ENCODE results near the gene MIA2.
"Not testable (repeated sequence)": the region's sequence is repeated elsewhere in the genome, so short reads cannot be mapped to it uniquely, and the experiment has no call there.

The MIA2 gene

GRCh38 chr14:39322807-39323206 lies 89.1 kb downstream of the MIA2 start:
- DNase-seq (ENCODE audit: insufficient read length) (no peak), FAIRE-seq (no peak)
- TF ChIP-seq POLR2AphosphoS5 (IDR thresholded peaks at IDR 0.05; ENCODE audit: low read depth, low read length) (no peak), TAF1 (IDR thresholded peaks at IDR 0.05; ENCODE audit: borderline replicate concordance, low read depth, low read length) (no peak), POLR2A (IDR thresholded peaks at IDR 0.05; ENCODE audit: low read depth, low read length) (no peak)

- FAIRE-seq (no peak), DNase-seq (ENCODE audit: insufficient read length) (no peak)
- no peak for TF ChIP-seq POLR2AphosphoS5 (IDR thresholded peaks at IDR 0.05; ENCODE audit: low read depth, low read length)
- no peak for TF ChIP-seq TAF1 (IDR thresholded peaks at IDR 0.05; ENCODE audit: borderline replicate concordance, low read depth, low read length)
- no peak for TF ChIP-seq POLR2A (IDR thresholded peaks at IDR 0.05; ENCODE audit: low read depth, low read length)
Measured at GRCh38 chr14:39324097-39324496, 90.4 kb downstream of the MIA2 start.

GRCh38 chr14:39339003-39339402 lies 105.3 kb downstream of the MIA2 start:
- DNase-seq (ENCODE audit: insufficient read length), result no peak
- no peak for TF ChIP-seq TAF1 (IDR thresholded peaks at IDR 0.05; ENCODE audit: borderline replicate concordance, low read depth, low read length)
- FAIRE-seq, result no peak

GRCh38 chr14:39341126-39341525 lies 107.4 kb downstream of the MIA2 start:
- not testable (repeated sequence) for DNase-seq (ENCODE audit: insufficient read length); FAIRE-seq

DNA sequence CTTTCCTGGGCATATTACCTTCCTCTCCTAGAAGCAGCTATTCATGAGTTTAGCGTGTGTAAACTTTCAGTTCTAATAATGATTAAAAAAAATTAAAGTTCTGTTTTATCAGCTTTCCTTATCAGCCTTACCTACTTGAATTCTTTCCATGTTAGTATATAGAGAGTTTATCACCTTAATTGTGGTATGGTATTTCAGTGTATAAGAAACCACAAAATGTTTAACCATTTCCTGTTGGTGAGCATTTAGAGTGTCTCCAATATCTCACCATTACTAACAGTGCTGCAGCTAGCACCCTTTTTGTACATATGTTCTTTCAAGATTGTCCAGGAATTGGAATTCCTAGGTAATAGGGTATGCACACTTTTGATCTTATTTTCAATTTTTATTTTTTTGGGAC lies 109.1 kb downstream of the MIA2 start:
- FAIRE-seq, result no peak
- no peak for TF ChIP-seq POLR2A (IDR thresholded peaks at IDR 0.05; ENCODE audit: low read depth, low read length)
- TF ChIP-seq TAF1 (IDR thresholded peaks at IDR 0.05; ENCODE audit: borderline replicate concordance, low read depth, low read length), result no peak
- no peak for TF ChIP-seq POLR2AphosphoS5 (IDR thresholded peaks at IDR 0.05; ENCODE audit: low read depth, low read length)
- DNase-seq (ENCODE audit: insufficient read length), result no peak

DNA sequence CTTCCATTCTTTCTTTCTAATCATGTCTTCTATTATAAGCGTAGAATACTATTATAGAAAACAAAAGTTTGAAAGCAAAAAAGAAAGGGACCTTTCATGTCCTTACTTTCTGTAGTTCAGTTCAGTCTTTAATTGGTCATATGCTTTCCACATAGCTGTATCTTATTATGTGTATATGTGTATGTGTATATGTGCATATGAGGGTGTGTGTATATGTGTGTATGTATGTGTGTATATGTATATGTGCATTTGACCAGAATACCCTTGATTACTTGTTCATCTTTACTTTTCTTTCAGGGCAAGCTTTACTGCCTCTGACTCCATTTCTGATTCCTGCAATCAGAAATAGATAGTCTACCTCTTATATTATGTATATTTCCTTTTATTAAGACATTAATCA lies 109.9 kb downstream of the MIA2 start:
- no peak for FAIRE-seq
- DNase-seq (ENCODE audit: insufficient read length), result no peak
- TF ChIP-seq POLR2A (IDR thresholded peaks at IDR 0.05; ENCODE audit: low read depth, low read length), result no peak
- TF ChIP-seq POLR2AphosphoS5 (IDR thresholded peaks at IDR 0.05; ENCODE audit: low read depth, low read length), result no peak
- no peak for TF ChIP-seq TAF1 (IDR thresholded peaks at IDR 0.05; ENCODE audit: borderline replicate concordance, low read depth, low read length)

- no peak for TF ChIP-seq POLR2A (IDR thresholded peaks at IDR 0.05; ENCODE audit: low read depth, low read length)
- no peak for TF ChIP-seq POLR2AphosphoS5 (IDR thresholded peaks at IDR 0.05; ENCODE audit: low read depth, low read length)
- TF ChIP-seq TAF1 (IDR thresholded peaks at IDR 0.05; ENCODE audit: borderline replicate concordance, low read depth, low read length), result no peak
- FAIRE-seq (no peak), DNase-seq (ENCODE audit: insufficient read length) (no peak)
Measured at GRCh38 chr14:39350866-39351265, 117.2 kb downstream of the MIA2 start.

- no peak for TF ChIP-seq POLR2A (IDR thresholded peaks at IDR 0.05; ENCODE audit: low read depth, low read length)
- TF ChIP-seq POLR2AphosphoS5 (IDR thresholded peaks at IDR 0.05; ENCODE audit: low read depth, low read length), result no peak
- no peak for TF ChIP-seq TAF1 (IDR thresholded peaks at IDR 0.05; ENCODE audit: borderline replicate concordance, low read depth, low read length)
- DNase-seq (ENCODE audit: insufficient read length) (no peak), FAIRE-seq (no peak)
Measured at GRCh38 chr14:39351708-39352107, 118.0 kb downstream of the MIA2 start.

- FAIRE-seq; DNase-seq (ENCODE audit: insufficient read length): not testable (repeated sequence)
Measured at GRCh38 chr14:39359069-39359468, 125.4 kb downstream of the MIA2 start.

DNA sequence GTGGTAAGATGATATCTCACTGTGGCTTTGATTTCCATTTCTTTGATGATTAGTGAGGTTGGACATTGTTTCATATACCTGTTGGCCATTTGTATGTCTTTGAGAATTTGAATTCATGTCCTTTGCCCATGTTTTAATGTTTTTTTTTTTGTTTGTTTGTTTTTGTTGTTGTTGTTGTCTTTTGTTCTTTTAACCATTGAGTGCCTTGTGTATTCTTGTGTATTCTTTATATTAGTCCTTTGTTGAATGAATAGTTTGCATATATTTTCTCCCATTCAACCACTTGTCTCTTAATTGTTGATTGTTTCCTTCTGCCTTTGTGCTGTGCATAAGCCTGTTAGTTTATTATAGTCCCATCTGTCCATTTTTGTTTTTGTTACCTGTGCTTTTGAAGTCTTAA lies 126.6 kb downstream of the MIA2 start:
- DNase-seq (ENCODE audit: insufficient read length) (no peak), FAIRE-seq (no peak)
- TF ChIP-seq POLR2AphosphoS5 (IDR thresholded peaks at IDR 0.05; ENCODE audit: low read depth, low read length) (no peak), POLR2A (IDR thresholded peaks at IDR 0.05; ENCODE audit: low read depth, low read length) (no peak), TAF1 (IDR thresholded peaks at IDR 0.05; ENCODE audit: borderline replicate concordance, low read depth, low read length) (no peak)

DNA sequence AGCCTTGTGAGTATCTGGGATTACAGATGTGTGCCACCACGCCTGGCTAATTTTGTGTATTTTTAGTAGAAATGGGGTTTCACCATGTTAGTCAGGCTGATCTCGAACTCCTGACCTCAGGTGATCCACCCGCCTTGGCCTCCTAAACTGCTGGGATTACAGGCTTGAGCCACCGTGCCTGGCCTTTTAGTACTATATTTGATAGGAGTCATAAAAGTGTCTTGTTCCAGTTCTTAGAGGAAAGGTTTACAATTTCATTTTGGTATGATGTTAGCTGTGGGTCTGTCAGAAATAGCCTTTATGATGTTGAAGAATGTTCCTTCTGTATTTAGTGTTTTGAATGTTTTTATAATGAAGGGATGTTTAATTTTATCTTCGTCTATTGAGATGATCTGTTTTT lies 127.8 kb downstream of the MIA2 start:
- FAIRE-seq; DNase-seq (ENCODE audit: insufficient read length): not testable (repeated sequence)

GRCh38 chr14:39364509-39364908 lies 130.8 kb downstream of the MIA2 start:
- TF ChIP-seq POLR2AphosphoS5 (IDR thresholded peaks at IDR 0.05; ENCODE audit: low read depth, low read length), result no peak
- no peak for TF ChIP-seq TAF1 (IDR thresholded peaks at IDR 0.05; ENCODE audit: borderline replicate concordance, low read depth, low read length)
- no peak for TF ChIP-seq POLR2A (IDR thresholded peaks at IDR 0.05; ENCODE audit: low read depth, low read length)
- FAIRE-seq, result no peak
- no peak for DNase-seq (ENCODE audit: insufficient read length)

- DNase-seq (ENCODE audit: insufficient read length) (no peak), FAIRE-seq (no peak)
- no peak for TF ChIP-seq POLR2AphosphoS5 (IDR thresholded peaks at IDR 0.05; ENCODE audit: low read depth, low read length)
- no peak for TF ChIP-seq TAF1 (IDR thresholded peaks at IDR 0.05; ENCODE audit: borderline replicate concordance, low read depth, low read length)
- TF ChIP-seq POLR2A (IDR thresholded peaks at IDR 0.05; ENCODE audit: low read depth, low read length), result no peak
Measured at GRCh38 chr14:39365354-39365753, 131.6 kb downstream of the MIA2 start.

Measured in GM12892 (cell line).